Measurements from ENCODE around the gene GFER.
A peak's percentile ranks its signal among the peaks of the same experiment; 100 is the strongest.
"Not testable (repeated sequence)": the region's sequence is repeated elsewhere in the genome, so short reads cannot be mapped to it uniquely, and the experiment has no call there.

GFER gene

GRCh38 chr16:1983544-1984346 is at the start of gene GFER:
TSS of gene GFER (plus strand) at chr16:1984193. CDS start at chr16:1984219, 26 bp downstream.
- peak in 1 of 3 experiments; percentile 80 for DNase-seq (ENCODE audit: low read depth in 3 of 3)

GRCh38 chr16:1936945-1937479 is 47.0 kb upstream of the GFER start:
- no peak for DNase-seq (ENCODE audit: low read depth in 3 of 3)

- no peak for DNase-seq (ENCODE audit: low read depth in 3 of 3)
These were observed 45.7 kb upstream of the GFER start for GRCh38 chr16:1938316-1938715.

DNA sequence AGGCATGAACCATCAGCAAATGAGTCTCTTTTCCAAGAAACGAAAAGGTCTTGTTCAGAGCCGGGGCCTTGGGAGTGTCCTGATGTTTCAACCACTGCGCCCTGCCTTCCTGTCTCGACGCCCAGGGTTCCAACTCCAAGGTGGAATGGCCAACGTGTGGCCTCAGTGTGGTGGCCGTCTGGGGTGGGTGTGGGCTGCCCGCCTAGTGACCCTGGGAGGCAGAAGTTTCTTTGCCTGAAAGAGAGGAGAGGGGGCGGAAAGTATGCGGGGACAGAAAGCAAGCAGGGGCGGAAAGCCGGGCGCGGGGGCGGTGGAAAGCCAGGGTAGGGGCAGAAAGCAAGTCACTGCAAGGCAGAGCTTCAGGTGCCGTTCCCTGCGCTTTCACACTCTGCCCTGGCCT is 45.1 kb upstream of the GFER start:
- DNase-seq (ENCODE audit: low read depth in 3 of 3): no peak

- DNase-seq (ENCODE audit: low read depth in 3 of 3): not testable (repeated sequence)
These were observed 44.2 kb upstream of the GFER start for GRCh38 chr16:1939833-1940232.

DNA sequence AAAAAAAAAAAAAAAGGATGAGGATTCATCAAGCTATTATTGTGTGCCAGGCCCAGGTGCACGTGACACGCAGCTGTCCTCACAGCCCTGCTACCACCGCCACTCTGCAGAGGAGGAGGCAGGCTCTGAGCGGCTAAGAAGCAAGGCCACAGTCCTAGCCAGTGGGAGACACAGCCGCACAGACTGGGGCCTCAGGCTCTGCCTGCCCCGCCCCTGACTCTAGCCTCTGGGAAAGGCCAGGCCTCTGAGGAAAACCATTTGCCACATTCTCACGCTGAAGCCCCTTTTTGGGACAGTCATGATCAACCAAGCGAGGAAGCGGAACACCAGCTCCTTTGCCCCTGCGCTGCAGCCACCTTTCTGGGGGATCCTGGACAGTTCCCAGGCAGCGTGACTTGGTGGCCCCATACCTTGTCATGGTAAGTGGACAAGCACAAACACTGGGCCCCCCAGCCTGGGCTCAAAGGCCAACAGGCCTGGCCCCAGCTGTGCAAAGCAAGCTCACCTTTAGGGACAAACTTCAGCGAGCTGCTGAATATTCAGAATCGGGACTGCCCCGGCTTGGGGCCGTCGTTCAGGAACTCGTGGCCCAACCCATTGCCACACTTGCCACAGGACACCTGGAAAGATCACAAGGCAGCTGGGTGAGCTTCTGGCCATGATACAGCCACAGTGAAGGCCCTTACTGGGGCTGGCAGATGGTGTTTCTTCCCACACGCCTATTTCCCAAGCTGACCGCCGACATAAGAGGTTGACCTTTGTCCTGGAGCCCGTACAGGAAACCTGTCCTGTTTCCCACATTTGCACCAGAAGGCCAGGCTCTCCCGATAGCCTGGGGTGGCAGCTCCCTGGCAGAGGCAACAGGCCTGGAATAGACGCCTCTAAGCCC is 43.5 kb upstream of the GFER start:
- DNase-seq (ENCODE audit: low read depth in 3 of 3): no peak

DNA sequence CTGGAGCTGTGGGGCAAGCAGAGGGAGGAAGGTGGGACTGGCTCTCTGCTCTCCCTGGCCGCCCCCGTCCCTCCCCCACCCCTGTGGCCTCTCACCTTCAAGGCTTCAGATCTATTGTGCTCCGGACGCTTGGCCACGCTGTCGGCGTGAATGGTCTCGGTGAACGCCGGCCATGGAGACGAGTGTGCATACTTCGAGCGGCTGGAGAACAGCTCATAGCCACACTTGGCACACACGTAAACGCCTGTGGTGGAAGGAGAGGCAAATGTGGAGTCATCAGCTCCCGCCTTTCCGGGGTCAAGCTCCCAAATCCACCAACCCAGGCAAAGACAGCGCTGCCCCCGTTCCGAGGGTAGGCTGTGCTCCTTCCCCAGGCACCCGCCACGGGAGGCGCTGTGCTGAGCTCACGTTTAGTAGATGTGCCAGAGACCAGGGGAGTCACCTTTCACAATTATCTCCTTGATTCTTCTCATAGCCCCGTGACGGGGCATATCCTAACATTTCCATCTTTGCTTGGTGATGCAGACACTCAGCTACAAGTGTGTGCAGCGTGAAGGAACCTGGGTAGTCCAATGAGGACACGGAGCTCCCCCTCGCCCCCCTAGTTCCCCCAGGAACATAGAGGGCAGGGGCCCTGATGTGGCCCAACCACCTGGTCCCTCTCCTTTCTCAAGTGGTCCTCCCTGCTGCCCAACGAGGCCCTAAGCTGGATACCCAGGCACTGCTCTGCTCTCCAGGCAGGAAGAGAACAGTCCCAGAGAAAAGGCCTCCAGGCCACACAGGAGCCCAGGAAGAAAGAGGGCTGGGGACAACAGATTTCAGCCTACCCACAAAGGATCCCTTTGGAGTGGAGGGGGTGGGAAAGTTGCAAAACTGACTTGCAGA is 42.6 kb upstream of the GFER start:
- no peak for DNase-seq (ENCODE audit: low read depth in 3 of 3)

DNA sequence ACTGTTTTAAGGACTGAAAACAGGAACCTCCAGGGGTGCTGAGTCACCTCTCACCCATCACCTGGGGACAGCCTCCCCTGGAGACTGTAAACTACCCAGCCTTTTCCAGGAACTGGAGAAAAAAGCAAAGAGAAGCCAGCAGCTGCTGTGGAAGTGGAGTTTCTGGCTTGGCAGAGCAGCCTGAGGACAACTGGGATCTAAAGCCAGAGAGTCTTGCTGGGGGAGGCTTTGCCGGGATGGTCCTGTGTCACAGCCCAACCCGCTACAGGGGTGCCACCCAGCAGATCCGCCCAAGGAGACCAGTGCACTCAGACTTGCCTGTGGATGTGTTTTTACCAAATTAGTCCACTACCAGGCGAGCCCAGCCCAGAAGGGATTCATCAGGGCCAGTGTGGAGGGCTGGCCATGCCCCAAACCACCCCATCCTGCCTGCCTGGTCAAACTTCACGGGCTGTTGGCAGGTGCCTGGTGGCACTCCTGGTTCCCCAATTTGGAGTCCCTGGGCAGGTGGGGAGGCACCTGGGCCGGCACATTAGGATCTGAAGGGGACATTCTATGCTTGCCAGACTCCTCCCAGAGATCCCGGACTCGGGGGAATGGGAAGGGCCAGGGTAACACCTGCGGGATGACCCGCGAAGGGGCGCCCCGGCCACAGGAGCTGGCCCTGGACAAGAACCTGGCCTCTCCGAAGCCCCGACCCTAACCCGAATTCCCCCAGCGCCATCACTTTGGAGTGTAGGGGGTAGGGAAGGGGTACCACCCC is 41.8 kb upstream of the GFER start:
- no peak for DNase-seq (ENCODE audit: low read depth in 3 of 3)

GRCh38 chr16:1942810-1943726 is 40.9 kb upstream of the GFER start, which contains the start of gene MSRB1:
TSS of gene MSRB1 (minus strand) at chr16:1943199. CDS start at chr16:1943156, 43 bp downstream.
- DNase-seq (ENCODE audit: low read depth in 3 of 3): peak; percentile 99 to 100 (median 99)

DNA sequence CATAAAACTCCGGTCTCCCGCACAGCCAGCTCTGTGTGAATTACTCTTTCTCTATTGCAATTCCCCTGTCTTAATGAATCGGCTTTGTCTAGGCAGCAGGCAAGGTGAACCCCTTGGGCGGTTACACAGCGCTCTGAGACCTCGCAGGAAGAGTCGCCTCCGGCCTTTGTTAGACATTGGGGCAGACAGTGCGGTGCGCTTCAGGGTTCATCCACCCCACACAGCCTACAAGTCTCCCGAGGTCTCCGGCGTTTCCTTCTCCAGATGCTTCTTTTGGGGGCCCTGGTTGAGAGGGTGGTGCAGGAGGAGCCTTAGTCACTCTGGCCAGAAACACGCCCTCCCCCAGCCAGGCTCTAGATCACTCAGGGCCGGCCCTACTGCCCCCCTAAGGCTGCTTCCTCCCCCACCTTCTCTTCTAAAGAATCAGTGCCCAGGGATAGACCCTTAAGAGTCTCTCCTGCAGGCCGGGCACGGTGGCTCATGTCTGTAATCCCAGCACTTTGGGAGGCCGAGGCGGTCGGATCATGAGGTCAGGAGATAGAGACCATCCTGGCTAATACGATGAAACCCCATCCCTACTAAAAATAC is 39.3 kb upstream of the GFER start:
- no peak for DNase-seq (ENCODE audit: low read depth in 3 of 3)

- no peak for DNase-seq (ENCODE audit: low read depth in 3 of 3)
These were observed 38.2 kb upstream of the GFER start for GRCh38 chr16:1945559-1946391.

GRCh38 chr16:1946495-1947368 is 37.3 kb upstream of the GFER start:
- DNase-seq (ENCODE audit: low read depth in 3 of 3): no peak

DNA sequence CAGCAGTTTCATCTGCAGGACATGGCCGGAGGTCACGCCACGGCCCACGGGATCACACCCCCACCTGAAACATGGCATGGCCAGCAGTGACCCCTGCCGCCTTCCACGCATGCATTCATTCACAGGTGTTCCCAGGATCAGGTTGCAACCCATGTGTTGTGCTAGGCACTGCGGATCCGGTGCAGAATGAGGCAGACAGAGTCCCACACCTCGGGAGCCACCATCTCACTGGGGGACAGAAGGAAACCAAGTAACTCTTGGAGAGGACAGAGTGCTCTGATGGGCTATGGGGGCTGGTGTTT is 36.7 kb upstream of the GFER start:
- no peak for DNase-seq (ENCODE audit: low read depth in 3 of 3)

- DNase-seq (ENCODE audit: low read depth in 3 of 3): no peak
These were observed 34.5 kb upstream of the GFER start for GRCh38 chr16:1949507-1949906.

DNA sequence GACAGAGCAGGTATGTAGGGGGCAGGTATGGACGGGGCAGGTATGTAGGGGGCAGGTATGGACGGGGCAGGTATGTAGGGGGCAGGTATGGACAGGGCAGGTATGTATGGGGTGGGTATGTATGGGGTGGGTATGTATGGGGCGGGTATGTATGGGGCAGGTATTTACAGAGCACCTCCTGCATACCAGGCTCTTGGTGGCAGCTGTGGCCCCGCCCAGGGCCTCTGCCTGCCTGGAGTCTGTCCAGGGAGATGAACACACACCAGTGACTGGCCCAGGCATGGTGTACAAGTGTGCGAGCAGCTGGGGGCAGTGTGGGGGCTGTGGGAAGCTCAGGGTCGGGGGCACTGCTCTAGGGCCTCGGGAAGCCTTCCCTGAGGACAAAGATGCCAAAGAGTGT is 33.9 kb upstream of the GFER start:
- DNase-seq (ENCODE audit: low read depth in 3 of 3): no peak

- no peak for DNase-seq (ENCODE audit: low read depth in 3 of 3)
These were observed 33.4 kb upstream of the GFER start for GRCh38 chr16:1950559-1950958.

DNA sequence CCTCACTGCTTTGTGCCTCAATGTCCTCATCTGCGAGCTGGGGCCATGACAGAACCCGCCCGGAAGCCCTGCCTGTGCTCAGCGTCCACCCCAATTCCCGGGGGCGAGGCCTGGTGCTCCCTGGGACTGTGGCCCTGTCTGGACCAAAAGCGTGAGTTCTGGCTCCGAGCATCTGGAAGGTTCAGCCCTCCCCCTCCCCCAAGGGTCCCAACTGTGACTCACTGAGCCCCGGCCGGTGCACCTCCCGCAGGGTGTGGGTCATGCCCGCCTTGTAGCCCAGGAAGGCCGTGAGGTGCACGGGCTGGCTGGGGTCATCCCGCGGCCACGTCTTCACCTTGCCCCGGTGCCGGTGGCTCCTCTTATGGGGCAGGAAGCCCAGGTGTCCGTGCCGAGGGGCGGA is 30.3 kb upstream of the GFER start:
- no peak for DNase-seq (ENCODE audit: low read depth in 3 of 3)
